ENCODE measurements around the gene PRRT1B. TPM values are rescaled to one million over a fixed set of nuclear protein-coding genes. Genes with fewer than 3 reads are reported as not detected.

Gene PRRT1B
- polyA plus RNA-seq, 3 donors = not detected

DNA sequence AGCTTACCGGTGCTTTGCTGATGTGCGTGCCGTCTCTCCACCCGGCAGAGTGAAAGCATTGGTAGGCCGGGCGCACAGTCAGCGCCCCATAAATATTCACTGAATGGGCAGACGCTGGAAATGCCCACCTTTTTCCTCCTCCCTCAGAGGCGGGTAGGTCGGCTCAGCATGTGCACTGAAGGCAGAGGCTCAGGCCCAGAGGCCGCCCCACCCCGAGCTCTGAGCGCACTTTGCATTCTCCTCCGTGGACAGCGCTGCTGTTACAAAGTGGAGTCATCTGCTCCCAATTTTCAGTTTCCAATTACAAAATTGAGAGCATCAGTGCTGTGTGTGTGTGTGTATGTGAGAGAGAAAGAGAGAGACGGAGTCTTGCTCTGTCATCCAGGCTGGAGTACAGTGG is 24.8 kb upstream of the PRRT1B start:
- H3K27ac Mint-ChIP-seq = peak overlapping the region in 1 of 7 donors; percentile 36
- Histone ChIP-seq H3K4me2 (replicated peaks; ENCODE audit: extremely low read depth, low read length, poor library complexity, severe bottlenecking) (no peak overlapping the region), H3K27ac (ENCODE audit: low read depth in 1 of 2, low read length in 2 of 2) (no peak overlapping the region), H3K36me3 (replicated peaks in 1 of 2; ENCODE audit: control insufficient read depth in 1 of 2, insufficient read depth in 2 of 2, low read length in 2 of 2) (peaks cover 65 to 75% of the 10 kb centered on the region in 2 donors), H3K9ac (ENCODE audit: insufficient read depth, low read length, poor library complexity, severe bottlenecking) (no peak overlapping the region), H3K4me3 (replicated peaks in 1 of 3; ENCODE audit: low read depth in 2 of 3, low read length in 3 of 3) (no peak overlapping the region), H3K27me3 (ENCODE audit: control insufficient read depth in 2 of 2, insufficient read depth in 2 of 2, low read length in 2 of 2) (no peaks in the 10 kb centered on the region), H4K20me1 (ENCODE audit: insufficient read depth, low read length) (no peaks in the 10 kb centered on the region), H3K9me3 (replicated peaks in 1 of 2; ENCODE audit: control insufficient read depth in 1 of 2, insufficient read depth in 1 of 2, low read length in 2 of 2) (peaks cover 15 to 17% of the 10 kb centered on the region in 2 donors), H2AFZ (ENCODE audit: insufficient read depth, low read depth, low read length, poor library complexity, severe bottlenecking) (no peak overlapping the region), H3K4me1 (ENCODE audit: control insufficient read depth in 1 of 2, insufficient read depth in 2 of 2, low read length in 2 of 2) (no peaks in the 10 kb centered on the region), H3K79me2 (ENCODE audit: insufficient read depth, low read length) (no peaks in the 10 kb centered on the region)
- H3K9me3 Mint-ChIP-seq = peaks cover 0 to 7% (median 2%) of the 10 kb centered on the region in 7 donors
- no peaks in the 10 kb centered on the region for H3K4me1 Mint-ChIP-seq
- peaks cover 0 to 4% (median 3%) of the 10 kb centered on the region in 3 donors for H3K27me3 Mint-ChIP-seq (ENCODE audit: low read depth in 3 of 3)
- TF ChIP-seq, protein P1, sequence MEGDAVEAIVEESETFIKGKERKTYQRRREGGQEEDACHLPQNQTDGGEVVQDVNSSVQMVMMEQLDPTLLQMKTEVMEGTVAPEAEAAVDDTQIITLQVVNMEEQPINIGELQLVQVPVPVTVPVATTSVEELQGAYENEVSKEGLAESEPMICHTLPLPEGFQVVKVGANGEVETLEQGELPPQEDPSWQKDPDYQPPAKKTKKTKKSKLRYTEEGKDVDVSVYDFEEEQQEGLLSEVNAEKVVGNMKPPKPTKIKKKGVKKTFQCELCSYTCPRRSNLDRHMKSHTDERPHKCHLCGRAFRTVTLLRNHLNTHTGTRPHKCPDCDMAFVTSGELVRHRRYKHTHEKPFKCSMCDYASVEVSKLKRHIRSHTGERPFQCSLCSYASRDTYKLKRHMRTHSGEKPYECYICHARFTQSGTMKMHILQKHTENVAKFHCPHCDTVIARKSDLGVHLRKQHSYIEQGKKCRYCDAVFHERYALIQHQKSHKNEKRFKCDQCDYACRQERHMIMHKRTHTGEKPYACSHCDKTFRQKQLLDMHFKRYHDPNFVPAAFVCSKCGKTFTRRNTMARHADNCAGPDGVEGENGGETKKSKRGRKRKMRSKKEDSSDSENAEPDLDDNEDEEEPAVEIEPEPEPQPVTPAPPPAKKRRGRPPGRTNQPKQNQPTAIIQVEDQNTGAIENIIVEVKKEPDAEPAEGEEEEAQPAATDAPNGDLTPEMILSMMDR (IDR thresholded peaks at IDR 0.05) = no peak
- 89% methylated on average over 11 of the region's 16 CpGs for WGBS (ENCODE audit: insufficient coverage)
- DNase-seq = no peak
- H3K36me3 Mint-ChIP-seq = peaks cover 56 to 73% of the 10 kb centered on the region in 2 donors
- H3K4me3 Mint-ChIP-seq = no peak overlapping the region
- intact Hi-C loops (cut with micrococcal nuclease) = no loop called here

GRCh38 chr9:131521203-131521602 is 24.1 kb upstream of the PRRT1B start:
- intact Hi-C loops (cut with micrococcal nuclease) = no loop called here
- H3K27me3 ChIP-seq (ENCODE audit: control insufficient read depth in 2 of 2, insufficient read depth in 2 of 2, low read length in 2 of 2) = no peaks in the 10 kb centered on the region
- peaks cover 63 to 80% of the 10 kb centered on the region in 2 donors for H3K36me3 Mint-ChIP-seq
- no peak overlapping the region for H3K27ac Mint-ChIP-seq
- TF ChIP-seq, protein P1 (IDR thresholded peaks at IDR 0.05) = no peak
- peaks cover 8 to 10% of the 10 kb centered on the region in 2 donors for H3K9me3 ChIP-seq (replicated peaks in 1 of 2; ENCODE audit: control insufficient read depth in 1 of 2, insufficient read depth in 1 of 2, low read length in 2 of 2)
- 100% methylated on average over 2 of the region's 10 CpGs for WGBS (ENCODE audit: insufficient coverage)
- no peak overlapping the region for H3K9ac ChIP-seq (ENCODE audit: insufficient read depth, low read length, poor library complexity, severe bottlenecking)
- H3K4me3 ChIP-seq (replicated peaks in 1 of 3; ENCODE audit: low read depth in 2 of 3, low read length in 3 of 3) = no peak overlapping the region
- no peak for DNase-seq
- no peak overlapping the region for H3K27ac ChIP-seq (ENCODE audit: low read depth in 1 of 2, low read length in 2 of 2)
- H3K4me3 Mint-ChIP-seq = no peak overlapping the region
- H2AFZ ChIP-seq (ENCODE audit: insufficient read depth, low read depth, low read length, poor library complexity, severe bottlenecking) = no peak overlapping the region
- H3K4me2 ChIP-seq (replicated peaks; ENCODE audit: extremely low read depth, low read length, poor library complexity, severe bottlenecking) = no peak overlapping the region
- H3K4me1 ChIP-seq (ENCODE audit: control insufficient read depth in 1 of 2, insufficient read depth in 2 of 2, low read length in 2 of 2) = no peaks in the 10 kb centered on the region
- H3K9me3 Mint-ChIP-seq = peaks cover 0 to 7% (median 2%) of the 10 kb centered on the region in 7 donors
- no peaks in the 10 kb centered on the region for H3K4me1 Mint-ChIP-seq
- peaks cover 72 to 82% of the 10 kb centered on the region in 2 donors for H3K36me3 ChIP-seq (replicated peaks in 1 of 2; ENCODE audit: control insufficient read depth in 1 of 2, insufficient read depth in 2 of 2, low read length in 2 of 2)
- peaks cover 0 to 4% (median 3%) of the 10 kb centered on the region in 3 donors for H3K27me3 Mint-ChIP-seq (ENCODE audit: low read depth in 3 of 3)
- no peaks in the 10 kb centered on the region for H4K20me1 ChIP-seq (ENCODE audit: insufficient read depth, low read length)
- no peaks in the 10 kb centered on the region for H3K79me2 ChIP-seq (ENCODE audit: insufficient read depth, low read length)
